WERI-Rb-1 (cell line): ENCODE data around the gene RNASEH1.
"Not testable (repeated sequence)": the region's sequence is repeated elsewhere in the genome, so short reads cannot be mapped to it uniquely, and the experiment has no call there.

ENCODE experiments used
- DNase-seq: peaks from one replicate; pipeline ENCODE4 v3.0.0-alpha.2; 2020
- H3K27ac ChIP-seq: fragments of 250-450 bp; sonication (Bioruptor Pico); 2 replicates; pipeline ENCODE4 v1.5.1; 2020; ENCODE audit warnings: mild to moderate bottlenecking, moderate library complexity
- H3K27me3 ChIP-seq: fragments of 250-450 bp; sonication (Bioruptor Pico); 2 replicates; pipeline ENCODE4 v1.5.1; 2021; ENCODE audit warnings: mild to moderate bottlenecking, low read depth, moderate library complexity; ENCODE audit not compliant: insufficient read depth, severe bottlenecking
- H3K36me3 ChIP-seq: fragments of 250-450 bp; sonication (Bioruptor Pico); 2 replicates; pipeline ENCODE4 v1.5.1; 2020; ENCODE audit warnings: mild to moderate bottlenecking, moderate library complexity
- H3K4me3 ChIP-seq: 2 replicates; pipeline ENCODE4 v1.5.1; 2011; ENCODE audit warnings: low read depth, mild to moderate bottlenecking, control low read depth, low read length
- H3K9me3 ChIP-seq: fragments of 250-450 bp; sonication (Bioruptor Pico); 2 replicates; pipeline ENCODE4 v1.5.1; 2021; ENCODE audit warnings: mild to moderate bottlenecking, moderate library complexity; ENCODE audit not compliant: severe bottlenecking
- TF ChIP-seq, protein P1 (sequence below): IDR thresholded peaks from 2 replicates; pipeline ENCODE4 v1.5.1; 2011; ENCODE audit warnings: low read depth, mild to moderate bottlenecking, control low read depth, inconsistent platforms, low read length

RNASEH1 gene

GRCh38 chr2:3503483-3503882, 54.6 kb downstream of the RNASEH1 start:
- no peaks in the 10 kb centered on the region for H3K27me3 ChIP-seq
- peaks cover 43% of the 10 kb centered on the region for H3K36me3 ChIP-seq
- no peaks in the 10 kb centered on the region for H3K9me3 ChIP-seq
- H3K27ac ChIP-seq: no peak overlapping the region
- no peak for DNase-seq
- TF ChIP-seq, protein P1, sequence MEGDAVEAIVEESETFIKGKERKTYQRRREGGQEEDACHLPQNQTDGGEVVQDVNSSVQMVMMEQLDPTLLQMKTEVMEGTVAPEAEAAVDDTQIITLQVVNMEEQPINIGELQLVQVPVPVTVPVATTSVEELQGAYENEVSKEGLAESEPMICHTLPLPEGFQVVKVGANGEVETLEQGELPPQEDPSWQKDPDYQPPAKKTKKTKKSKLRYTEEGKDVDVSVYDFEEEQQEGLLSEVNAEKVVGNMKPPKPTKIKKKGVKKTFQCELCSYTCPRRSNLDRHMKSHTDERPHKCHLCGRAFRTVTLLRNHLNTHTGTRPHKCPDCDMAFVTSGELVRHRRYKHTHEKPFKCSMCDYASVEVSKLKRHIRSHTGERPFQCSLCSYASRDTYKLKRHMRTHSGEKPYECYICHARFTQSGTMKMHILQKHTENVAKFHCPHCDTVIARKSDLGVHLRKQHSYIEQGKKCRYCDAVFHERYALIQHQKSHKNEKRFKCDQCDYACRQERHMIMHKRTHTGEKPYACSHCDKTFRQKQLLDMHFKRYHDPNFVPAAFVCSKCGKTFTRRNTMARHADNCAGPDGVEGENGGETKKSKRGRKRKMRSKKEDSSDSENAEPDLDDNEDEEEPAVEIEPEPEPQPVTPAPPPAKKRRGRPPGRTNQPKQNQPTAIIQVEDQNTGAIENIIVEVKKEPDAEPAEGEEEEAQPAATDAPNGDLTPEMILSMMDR: no peak
- no peak overlapping the region for H3K4me3 ChIP-seq

- DNase-seq: no peak
- H3K36me3 ChIP-seq: peaks cover 45% of the 10 kb centered on the region
Measured at GRCh38 chr2:3503046-3503445, 55.1 kb downstream of the RNASEH1 start.

DNA sequence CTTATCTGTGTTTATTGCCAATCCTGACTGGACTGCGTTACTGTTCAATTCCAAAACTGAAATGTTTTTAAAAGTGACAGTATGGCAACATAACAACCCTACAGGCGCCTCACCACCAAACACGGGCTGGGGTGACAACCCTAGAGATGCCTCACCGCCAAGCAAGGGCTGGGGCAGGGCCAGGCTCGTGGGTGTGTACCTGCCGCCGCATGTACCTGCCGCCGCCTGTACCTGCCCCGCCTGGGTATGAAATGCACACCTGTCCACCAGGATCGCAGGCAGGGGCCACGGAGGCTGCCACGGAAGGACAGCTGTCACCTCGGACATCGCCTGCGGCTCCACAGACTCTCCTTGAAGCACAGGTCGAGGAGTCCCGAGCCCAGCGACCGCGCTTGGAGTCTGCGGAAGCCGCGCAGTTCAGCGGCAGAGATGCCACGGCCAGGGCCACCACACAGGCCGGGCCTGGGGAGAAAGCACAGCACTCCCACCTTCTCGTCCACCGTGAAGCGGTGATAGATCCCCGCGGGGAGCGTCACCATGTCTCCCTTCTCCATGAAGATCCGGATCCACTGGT, 57.7 kb downstream of the RNASEH1 start:
- H3K27ac ChIP-seq: no peak overlapping the region
- TF ChIP-seq, protein P1: no peak
- H3K9me3 ChIP-seq: no peaks in the 10 kb centered on the region
- H3K27me3 ChIP-seq: no peaks in the 10 kb centered on the region
- DNase-seq: peak; percentile 9
- no peak overlapping the region for H3K4me3 ChIP-seq
- H3K36me3 ChIP-seq: peaks cover 63% of the 10 kb centered on the region

More at GRCh38 chr2:3503046-3503445, 55.1 kb downstream of the RNASEH1 start:
- Histone ChIP-seq H3K27me3 (no peaks in the 10 kb centered on the region), H3K4me3 (no peak overlapping the region), H3K9me3 (no peaks in the 10 kb centered on the region), H3K27ac (no peak overlapping the region)
- TF ChIP-seq, protein P1: no peak

- no peak overlapping the region for H3K4me3 ChIP-seq
- no peak overlapping the region for H3K27ac ChIP-seq
- TF ChIP-seq, protein P1: no peak
- peaks cover 53% of the 10 kb centered on the region for H3K36me3 ChIP-seq
- peak; percentile 4 for DNase-seq
- no peaks in the 10 kb centered on the region for H3K9me3 ChIP-seq
- no peaks in the 10 kb centered on the region for H3K27me3 ChIP-seq
Measured at GRCh38 chr2:3498783-3499394, 59.2 kb downstream of the RNASEH1 start.

DNA sequence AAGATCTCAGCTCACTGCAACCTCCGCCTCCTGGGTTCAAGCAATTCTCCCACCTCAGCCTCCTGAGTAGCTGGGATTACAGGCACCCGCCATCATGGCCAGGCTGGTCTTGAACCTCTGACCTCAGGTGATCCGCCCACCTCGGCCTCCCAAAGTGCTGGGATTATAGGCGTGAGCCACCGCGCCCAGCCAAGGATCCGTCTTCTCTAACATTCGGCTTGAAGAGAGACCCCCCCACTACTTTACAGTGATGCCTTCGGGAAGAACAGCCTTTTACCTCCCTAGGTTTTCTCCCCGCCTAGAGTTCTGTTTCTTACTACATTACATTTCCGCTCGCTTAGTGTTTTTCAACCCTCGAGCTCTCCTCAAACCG, 61.4 kb downstream of the RNASEH1 start:
- DNase-seq: peak; percentile 6
- not testable (repeated sequence) for H3K9me3 ChIP-seq, H3K27ac ChIP-seq, H3K4me3 ChIP-seq, H3K27me3 ChIP-seq
- H3K36me3 ChIP-seq: peaks cover 48% of the 10 kb centered on the region
